CD4-positive, alpha-beta T cell treated with Interleukin-15 for 4 hours (primary cell): ENCODE results near the gene ZFP92.
"Not testable (repeated sequence)": the region's sequence is repeated elsewhere in the genome, so short reads cannot be mapped to it uniquely, and the experiment has no call there.

Experiments used
- DNase-seq: peaks from one replicate; pipeline ENCODE4 v3.0.0-alpha.2; 2020; ENCODE audit warnings: low spot score

Gene ZFP92, protein sequence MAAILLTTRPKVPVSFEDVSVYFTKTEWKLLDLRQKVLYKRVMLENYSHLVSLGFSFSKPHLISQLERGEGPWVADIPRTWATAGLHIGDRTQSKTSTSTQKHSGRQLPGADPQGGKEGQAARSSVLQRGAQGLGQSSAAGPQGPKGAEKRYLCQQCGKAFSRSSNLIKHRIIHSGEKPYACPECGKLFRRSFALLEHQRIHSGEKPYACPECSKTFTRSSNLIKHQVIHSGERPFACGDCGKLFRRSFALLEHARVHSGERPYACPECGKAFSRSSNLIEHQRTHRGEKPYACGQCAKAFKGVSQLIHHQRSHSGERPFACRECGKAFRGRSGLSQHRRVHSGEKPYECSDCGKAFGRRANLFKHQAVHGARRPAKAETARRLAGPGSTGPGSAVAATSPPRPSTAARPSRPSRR

DNA sequence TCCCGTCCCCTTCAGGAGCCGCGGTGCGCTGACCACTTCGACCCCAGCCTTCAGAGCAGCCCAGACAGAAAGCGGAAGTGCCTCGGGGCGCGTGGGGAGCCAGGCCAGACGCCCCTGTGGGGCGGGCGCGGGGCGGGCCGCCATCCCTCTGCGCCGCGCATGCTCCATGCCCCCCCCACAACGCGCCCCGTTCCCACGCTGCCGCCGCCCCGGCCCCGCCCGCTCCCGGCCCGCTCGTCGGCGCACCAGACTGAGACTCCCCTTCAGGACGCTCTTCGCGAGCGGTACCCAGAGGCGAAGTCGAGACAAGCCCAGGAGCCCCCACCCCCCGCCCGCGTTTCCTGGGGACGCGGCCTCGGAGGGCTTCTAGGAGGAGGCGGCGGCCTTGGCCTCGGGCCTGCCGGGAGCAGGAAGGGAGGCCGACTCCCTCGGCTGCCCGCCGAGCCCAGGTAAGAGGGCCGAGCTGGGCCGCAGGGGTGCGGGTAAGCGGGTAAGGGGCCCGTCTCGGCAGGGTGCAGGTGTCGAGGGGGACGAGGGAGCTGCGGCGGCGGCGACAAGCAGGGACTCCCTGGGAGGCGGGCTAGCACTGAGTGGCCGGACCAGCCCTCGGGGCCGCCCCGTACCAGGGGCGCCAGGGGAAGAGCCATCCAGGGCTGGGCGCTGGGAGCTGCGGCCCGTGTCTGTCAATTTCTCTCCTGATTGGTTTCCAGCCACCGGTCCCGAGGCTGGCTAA lies at the start of gene ZFP92:
TSS of gene ZFP92 (plus strand) at position 218 of the 733 bp plus-strand sequence. CDS start 6,851 bp downstream, outside the sequence.
- DNase-seq: peak; percentile 1

DNA sequence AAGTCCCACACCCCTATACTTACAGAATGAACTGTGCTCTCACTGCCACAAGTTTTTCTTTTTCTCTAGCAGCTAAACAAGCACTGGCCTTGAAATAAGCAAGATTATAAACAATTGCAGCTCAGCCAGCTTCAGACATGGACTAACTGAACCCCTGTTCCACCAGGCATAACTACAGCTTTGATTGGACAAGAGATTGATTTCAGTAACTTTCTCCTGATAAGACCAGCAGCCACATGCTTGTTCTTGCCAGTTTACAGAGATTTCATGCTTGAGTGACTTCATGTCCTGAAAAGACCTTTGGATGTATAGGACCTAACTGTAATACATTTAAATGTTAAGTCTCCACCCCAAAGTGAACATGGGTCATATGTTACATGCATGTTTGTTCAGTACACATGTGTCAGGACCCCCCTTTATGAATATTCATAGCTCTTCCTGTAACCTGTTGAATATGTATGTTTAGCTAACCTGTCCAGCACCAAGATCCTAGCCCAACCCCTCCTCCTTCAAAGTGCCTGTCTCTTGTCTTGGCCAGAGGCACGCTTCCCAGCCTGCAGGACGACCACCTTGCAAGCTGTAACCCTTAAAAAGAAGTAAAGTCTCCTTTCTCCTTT lies 49.4 kb upstream of the ZFP92 start:
- DNase-seq: no peak

DNA sequence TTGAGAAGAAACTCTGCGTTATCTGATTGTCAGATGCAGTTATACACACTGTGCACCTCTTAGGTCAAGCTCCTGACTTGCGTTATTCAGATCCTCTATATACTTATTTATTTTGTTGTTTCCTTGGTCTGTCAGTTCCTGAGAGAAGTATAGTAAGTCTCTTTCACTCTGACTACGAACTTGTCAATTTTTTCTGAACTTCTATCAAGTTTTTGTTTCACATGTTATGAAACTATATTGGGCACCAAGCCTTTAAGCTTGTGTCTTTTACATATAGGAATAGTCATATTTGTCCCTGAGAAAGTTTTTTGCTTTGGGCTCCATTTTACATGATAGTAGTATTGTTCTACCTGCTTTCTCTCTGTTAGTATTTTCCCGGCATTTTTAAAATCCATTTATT lies 45.6 kb upstream of the ZFP92 start:
- DNase-seq: no peak

GRCh38 chrX:153366119-153366518 lies 45.2 kb upstream of the ZFP92 start:
- DNase-seq: no peak

DNA sequence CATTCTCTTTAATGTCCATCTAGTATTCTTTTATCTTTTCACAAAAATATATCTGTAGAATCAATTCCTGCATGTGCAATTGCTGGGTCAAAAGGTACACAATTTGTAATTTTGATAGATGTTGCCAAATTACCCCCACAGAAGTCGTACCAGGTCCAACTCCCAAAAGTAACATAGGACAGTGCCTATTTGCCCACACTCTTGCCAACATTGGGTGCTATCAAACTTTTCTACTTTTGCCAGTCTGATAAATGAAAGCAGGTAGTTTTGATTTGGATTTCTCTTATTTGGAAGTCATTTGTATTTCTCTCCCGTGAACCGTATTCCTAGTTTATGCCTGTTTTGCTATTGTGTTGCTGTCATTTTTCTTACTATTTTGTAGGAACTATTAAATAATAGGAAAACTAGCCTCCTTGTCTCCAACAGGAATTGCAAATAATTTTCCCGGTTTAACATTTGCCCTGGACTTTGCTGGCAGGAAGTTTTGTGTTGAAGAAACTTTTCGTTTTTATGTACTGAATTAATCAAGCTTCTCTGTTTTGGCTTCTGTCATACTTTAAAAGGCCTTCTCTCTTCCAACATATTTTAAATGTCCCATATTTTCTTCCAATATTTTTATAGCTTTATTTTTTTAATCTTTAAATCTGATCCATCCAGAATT lies 44.3 kb upstream of the ZFP92 start:
- DNase-seq: no peak

DNA sequence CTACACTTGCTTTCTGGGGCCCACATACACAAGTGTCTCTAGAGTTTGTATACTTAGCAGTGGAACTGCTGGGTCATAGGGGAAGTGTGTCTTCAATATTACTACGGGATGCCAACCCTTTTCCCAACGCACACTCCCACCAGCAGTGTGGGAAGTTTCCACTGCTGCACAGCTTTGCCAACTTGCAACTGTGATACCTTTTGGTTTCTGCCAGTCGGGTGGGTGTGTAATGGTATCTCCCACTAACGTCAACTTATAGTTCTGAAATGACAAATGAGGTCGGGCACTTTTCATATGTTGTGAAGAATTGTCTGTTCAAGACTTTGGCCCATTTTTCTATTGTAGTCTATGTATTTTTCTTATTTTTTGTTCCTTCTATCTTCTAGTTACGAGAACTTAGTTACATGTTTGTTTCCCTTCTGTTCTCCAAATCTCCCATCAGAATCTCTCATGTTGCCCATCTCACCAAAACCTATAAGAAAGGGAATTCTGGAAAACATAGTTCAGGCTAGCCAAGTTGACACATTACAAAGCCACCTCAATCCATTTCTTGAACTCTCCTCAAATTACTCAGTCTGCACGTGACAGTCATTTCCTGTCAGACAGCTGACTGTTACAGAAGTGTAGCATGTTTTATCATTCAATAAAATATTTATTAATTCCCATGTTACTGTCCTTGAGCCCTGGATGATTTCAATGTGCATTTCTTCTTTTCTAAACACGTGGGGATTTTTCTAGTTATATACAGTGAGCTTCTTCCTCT lies 40.8 kb upstream of the ZFP92 start:
- no peak for DNase-seq

- no peak for DNase-seq
Measured at GRCh38 chrX:153371256-153371655, 40.0 kb upstream of the ZFP92 start.

- DNase-seq: no peak
Measured at GRCh38 chrX:153372949-153373348, 38.3 kb upstream of the ZFP92 start.

DNA sequence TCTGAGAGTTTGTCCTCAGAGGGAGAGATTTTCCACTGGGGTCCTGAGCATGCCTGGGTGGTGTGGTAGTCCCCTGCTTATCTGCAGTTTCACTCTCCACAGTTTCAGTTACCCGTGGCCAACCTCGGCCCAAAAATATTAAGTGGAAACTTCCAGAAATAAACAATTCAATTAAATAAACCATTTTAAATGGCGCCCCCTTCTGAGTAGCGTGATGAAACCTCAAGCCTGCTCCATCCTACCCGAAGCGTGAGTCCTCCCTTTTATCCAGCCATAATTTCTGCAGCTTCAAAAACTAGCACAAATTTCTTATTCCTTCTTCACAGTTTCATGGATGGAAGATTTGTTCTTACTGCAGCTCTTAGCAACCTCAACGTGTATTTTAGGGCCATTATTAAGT lies 36.8 kb upstream of the ZFP92 start:
- DNase-seq: no peak

- DNase-seq: no peak
Measured at GRCh38 chrX:153375571-153375970, 35.7 kb upstream of the ZFP92 start.

DNA sequence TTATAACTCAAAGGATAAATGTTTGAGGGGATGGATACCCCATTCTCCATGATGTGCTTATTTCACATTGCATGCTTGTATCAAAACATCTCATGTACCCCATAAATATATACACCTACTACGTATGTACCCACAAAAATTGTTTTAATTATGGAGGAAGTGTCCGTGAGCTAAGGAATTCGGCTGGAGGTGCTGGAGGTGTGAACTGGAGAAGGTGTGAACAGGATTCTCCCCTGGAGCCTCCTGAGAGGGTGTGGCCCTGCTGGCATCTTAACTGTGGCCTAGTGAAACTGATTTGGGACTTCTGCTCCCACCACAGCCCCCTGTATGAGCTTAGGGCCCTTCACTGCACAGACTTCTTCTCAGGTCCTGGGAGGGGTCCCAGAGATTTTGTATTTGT lies 33.5 kb upstream of the ZFP92 start:
- no peak for DNase-seq

GRCh38 chrX:153378607-153379006 lies 32.7 kb upstream of the ZFP92 start:
- no peak for DNase-seq

- no peak for DNase-seq
Measured at GRCh38 chrX:153379508-153379907, 31.8 kb upstream of the ZFP92 start.

DNA sequence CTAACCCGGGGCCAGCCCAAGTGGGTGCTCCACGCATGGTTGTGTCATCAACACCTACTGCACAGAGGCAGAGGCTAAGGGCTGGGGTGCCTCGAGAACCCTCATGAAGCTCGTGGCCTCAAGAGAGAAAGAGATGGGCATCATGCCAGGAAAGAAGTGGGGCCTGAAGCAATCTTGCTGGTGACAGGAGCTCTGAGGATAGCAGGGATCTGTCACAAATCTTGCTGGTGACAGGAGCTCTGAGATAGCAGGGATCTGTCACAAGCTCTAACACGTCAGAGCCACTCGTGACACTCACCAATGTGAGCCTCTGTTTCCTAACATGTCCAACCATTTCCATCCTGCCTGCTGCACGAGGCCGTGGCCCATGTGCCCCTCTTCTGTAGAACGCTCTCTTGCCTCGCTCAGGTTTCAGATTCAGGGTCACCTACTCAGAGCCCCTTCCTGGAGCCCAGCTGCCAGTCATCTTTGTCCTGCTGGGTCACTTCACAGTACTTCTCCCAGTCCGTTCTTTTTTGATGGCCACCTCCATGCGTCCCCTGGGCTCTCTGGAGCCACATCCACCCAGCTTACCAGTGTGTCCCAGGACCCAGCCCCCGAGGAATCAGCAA lies 31.2 kb upstream of the ZFP92 start:
- no peak for DNase-seq

GRCh38 chrX:153380691-153381090 lies 30.6 kb upstream of the ZFP92 start:
- no peak for DNase-seq

- peak; percentile 14 for DNase-seq
Measured at GRCh38 chrX:153381684-153382532, 29.4 kb upstream of the ZFP92 start.

- DNase-seq: no peak
Measured at GRCh38 chrX:153382563-153383482, 28.4 kb upstream of the ZFP92 start.

DNA sequence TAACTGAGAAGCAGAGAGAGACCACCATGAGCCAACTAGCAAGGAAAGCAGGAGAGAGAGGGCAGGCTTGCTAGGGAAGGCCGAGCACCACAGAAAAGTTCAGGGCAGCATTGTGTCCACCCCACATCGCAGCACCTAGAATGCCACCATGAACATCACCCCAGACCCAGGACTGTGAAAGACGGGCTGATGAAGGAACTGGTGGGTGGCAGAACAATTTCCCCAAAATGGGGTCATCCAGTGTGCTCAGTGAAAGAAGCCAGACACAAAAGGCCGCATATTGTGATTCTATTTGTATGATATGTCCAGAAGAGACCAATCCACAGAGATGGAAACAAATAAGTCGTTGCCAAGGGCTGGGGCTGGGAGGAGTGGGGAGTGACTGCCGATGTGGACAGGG lies 26.9 kb upstream of the ZFP92 start:
- no peak for DNase-seq

DNA sequence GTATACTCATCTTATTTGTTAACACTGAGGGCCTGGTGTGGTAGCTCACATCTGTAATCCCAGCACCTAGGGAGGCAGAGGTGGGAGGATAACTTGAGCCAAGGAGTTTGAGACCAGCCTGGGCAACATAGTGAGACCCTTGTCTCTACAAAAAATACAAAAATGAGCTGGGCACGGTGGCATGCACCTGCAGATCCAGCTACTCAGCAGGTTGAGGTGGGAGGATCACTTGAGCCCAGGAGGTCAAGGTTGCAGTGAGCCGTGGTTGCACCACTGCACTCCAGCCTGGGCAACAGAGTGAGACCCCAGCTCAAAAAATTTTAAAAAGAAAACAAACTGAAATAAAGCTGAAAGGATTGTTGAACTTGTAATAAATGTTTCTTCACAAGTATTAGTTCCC lies 26.3 kb upstream of the ZFP92 start:
- DNase-seq: not testable (repeated sequence)
